Sciatic nerve (tissue), 2 donors: Measurements from ENCODE around the gene SPI1. TPM values are rescaled to one million over a fixed set of nuclear protein-coding genes. Genes with fewer than 3 reads are reported as not detected.
A peak's percentile ranks its signal among the peaks of the same experiment; 100 is the strongest.

Experiments
- ATAC-seq: fragments of 200-7000 bp; cut with Tn5 transposase; one replicate; pipeline ENCODE4 v1.9.1; 2020; ENCODE audit warnings: mild to moderate bottlenecking, moderate library complexity
- DNase-seq: peaks from one replicate; pipeline ENCODE4 v3.0.0-alpha.2; 2020; ENCODE audit warnings: low spot score
- intact Hi-C: fragments of 100-400 bp; cut with DNase I; formaldehyde crosslinking; loops from one replicate; pipeline ENCODE4 v1.14.2; 2022
- microRNA-seq: library from miRNA; unstranded; fragments of <30 nt; microRNA quantifications from one replicate; pipeline ENCODE4 v1.2.0, GENCODE V29; 2020
- total RNA-seq: library from RNA; stranded (reverse); fragmentation: NEBNext Ultra II Directional; extraction: Animal tissue kit (Norgen Biotek cat#: 25700); gene quantifications from one replicate; pipeline ENCODE4 v1.2.1, GENCODE V29; 2021
- donor health status: DM: no; HTN: no; CAD: no.
- donor health status: DM: no; HTN: no; CAD: no.

Gene SPI1
- total RNA-seq, 1 donor from 2014 or later: 47.0 TPM

GRCh38 chr11:47306484-47306844, 71.9 kb downstream of the SPI1 start:
- intact Hi-C loops: loop anchor here (5.0 kb wide), 1 partner anchor 964 kb away; no protein-coding TSS in a partner anchor
- DNase-seq (no peak), ATAC-seq (no peak)

DNA sequence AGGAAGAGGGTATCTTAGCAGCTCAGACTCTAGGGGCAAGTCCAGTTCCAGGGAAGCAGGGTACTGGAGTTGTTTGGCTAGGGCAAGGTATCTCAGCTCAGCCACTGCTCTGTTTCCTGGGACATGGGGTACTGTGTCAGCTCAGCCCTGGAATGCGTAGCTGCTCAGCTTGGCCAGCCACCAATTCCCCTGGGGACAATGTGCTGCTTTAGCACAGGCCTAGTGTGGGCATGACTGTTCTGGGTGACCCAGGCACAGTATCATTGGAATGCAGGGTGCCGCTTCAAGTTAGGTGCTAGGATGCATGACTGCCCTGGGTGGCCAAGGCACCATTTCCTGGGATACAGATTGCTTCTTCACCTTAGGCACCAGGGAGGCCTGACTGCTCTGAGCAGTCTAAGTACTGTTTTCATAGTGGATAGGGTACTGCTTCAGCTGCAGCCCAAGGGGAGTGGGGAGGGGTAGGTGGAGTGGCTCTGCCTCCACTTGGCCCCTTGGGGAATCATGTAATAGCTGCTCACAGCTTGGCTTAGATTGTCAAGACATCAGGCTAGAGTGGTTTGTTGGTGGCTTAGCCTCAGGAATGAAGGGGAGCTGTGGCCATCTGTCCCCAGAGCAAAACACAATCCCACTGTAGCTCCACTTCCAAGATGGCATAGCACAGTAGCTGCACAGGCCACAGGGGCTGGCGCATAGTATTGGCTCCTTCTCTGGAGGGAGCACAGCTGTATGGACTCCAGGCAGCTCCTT, 72.4 kb downstream of the SPI1 start:
- intact Hi-C loops: loop anchor here (5.0 kb wide), 1 partner anchor 964 kb away; no protein-coding TSS in a partner anchor
- ATAC-seq: peak; percentile 75
- no peak for DNase-seq

Small RNA genes within 50 kb of the gene (microRNA-seq; reads per million reads assigned to microRNA genes)
- gene MIR4487: not detected

Other genes with a start within 250 kb of the SPI1 start
- 94.2 TPM for gene ARFGAP2, start 201.7 kb downstream of the SPI1 start, total RNA-seq
- gene PACSIN3, start 192.1 kb downstream of the SPI1 start, total RNA-seq: 66.0 TPM
- 44.3 TPM for gene DDB2, start 163.6 kb downstream of the SPI1 start, total RNA-seq
- 35.7 TPM for gene ACP2, start 129.7 kb downstream of the SPI1 start, total RNA-seq
- gene NR1H3, start 120.6 kb downstream of the SPI1 start, total RNA-seq: 132 TPM
- 52.3 TPM for gene MADD, start 108.4 kb downstream of the SPI1 start, total RNA-seq
- 0.53 TPM for gene MYBPC3, start 25.8 kb downstream of the SPI1 start, total RNA-seq
- 55.5 TPM for gene SLC39A13, start 30.0 kb upstream of the SPI1 start, total RNA-seq
- 97.5 TPM for gene PSMC3, start 47.9 kb upstream of the SPI1 start, total RNA-seq
- 4.9 TPM for gene RAPSN, start 70.6 kb upstream of the SPI1 start, total RNA-seq
- gene CELF1, start 174.6 kb upstream of the SPI1 start, total RNA-seq: 113 TPM
- 31.3 TPM for gene PTPMT1, start 187.1 kb upstream of the SPI1 start, total RNA-seq
- gene KBTBD4, start 200.4 kb upstream of the SPI1 start, total RNA-seq: 12.5 TPM
- gene NDUFS3, start 200.5 kb upstream of the SPI1 start, total RNA-seq: 46.0 TPM
- gene FAM180B, start 208.1 kb upstream of the SPI1 start, total RNA-seq: 3.0 TPM
- 5.0 TPM for gene C1QTNF4, start 215.9 kb upstream of the SPI1 start, total RNA-seq